ENCODE measurements around the gene OR51E1.

Gene OR51E1

GRCh38 chr11:4643076-4643475 lies 706 bp upstream of the OR51E1 start:
- no peak for TF ChIP-seq CTCF (IDR thresholded peaks at IDR 0.05; ENCODE audit: insufficient read depth, low read length, missing control alignments)
- ChIA-PET POLR2A (no interaction called here), CTCF (interaction anchor here (2.0 kb wide), 1 partner anchor 17 kb away, joined by 4 read pairs; no protein-coding TSS in a partner anchor)
- no peak overlapping the region for H3K4me3 ChIP-seq (ENCODE audit: low read depth, low read length)
- no peak for DNase-seq (ENCODE audit: low read depth, low spot score)

- no peak for DNase-seq (ENCODE audit: low read depth, low spot score)
- ChIA-PET CTCF (interaction anchor here (2.0 kb wide), 1 partner anchor 18 kb away, joined by 4 read pairs; no protein-coding TSS in a partner anchor), POLR2A (no interaction called here)
- no peak for TF ChIP-seq CTCF (IDR thresholded peaks at IDR 0.05; ENCODE audit: insufficient read depth, low read length, missing control alignments)
- H3K4me3 ChIP-seq (ENCODE audit: low read depth, low read length) = no peak overlapping the region
These were observed 451 bp downstream of the OR51E1 start for GRCh38 chr11:4644233-4644632.

GRCh38 chr11:4645974-4646373 lies 2.2 kb downstream of the OR51E1 start:
- H3K4me3 ChIP-seq (ENCODE audit: low read depth, low read length) = no peak overlapping the region
- DNase-seq (ENCODE audit: low read depth, low spot score) = no peak
- TF ChIP-seq CTCF (IDR thresholded peaks at IDR 0.05; ENCODE audit: insufficient read depth, low read length, missing control alignments) = no peak
- ChIA-PET POLR2A (no interaction called here), CTCF (interaction anchor here (1.0 to 4.8 kb wide), 3 partner anchors 9 to 20 kb away, joined by 3 to 39 read pairs (median 3); partner anchors contain the start of gene OR51D1)

GRCh38 chr11:4647766-4648165 lies 4.0 kb downstream of the OR51E1 start:
- no peak overlapping the region for H3K4me3 ChIP-seq (ENCODE audit: low read depth, low read length)
- TF ChIP-seq CTCF (IDR thresholded peaks at IDR 0.05; ENCODE audit: insufficient read depth, low read length, missing control alignments) = no peak
- ChIA-PET CTCF (interaction anchor here (1.7 to 4.8 kb wide), 2 partner anchors 11 to 22 kb away, joined by 6 to 39 read pairs; partner anchors contain the start of gene OR51D1), POLR2A (no interaction called here)
- no peak for DNase-seq (ENCODE audit: low read depth, low spot score)

- DNase-seq (ENCODE audit: low read depth, low spot score) = no peak
- ChIA-PET CTCF (interaction anchor here (1.3 kb wide), 1 partner anchor 17 kb away, joined by 4 read pairs; the partner anchor contains the start of gene OR51D1), POLR2A (no interaction called here)
- TF ChIP-seq CTCF (IDR thresholded peaks at IDR 0.05; ENCODE audit: insufficient read depth, low read length, missing control alignments) = no peak
- no peak overlapping the region for H3K4me3 ChIP-seq (ENCODE audit: low read depth, low read length)
These were observed 11.0 kb downstream of the OR51E1 start for GRCh38 chr11:4654635-4655369.

GRCh38 chr11:4658629-4659445 lies 15.1 kb downstream of the OR51E1 start:
- no peak for TF ChIP-seq CTCF (IDR thresholded peaks at IDR 0.05; ENCODE audit: insufficient read depth, low read length, missing control alignments)
- no peak overlapping the region for H3K4me3 ChIP-seq (ENCODE audit: low read depth, low read length)
- ChIA-PET POLR2A (no interaction called here), CTCF (interaction anchor here (2.2 kb wide), 1 partner anchor 22 kb away, joined by 7 read pairs; the partner anchor contains the start of gene OR51D1)
- DNase-seq (ENCODE audit: low read depth, low spot score) = no peak

Measured in AG04449 (cell line).